T47D (cell line): Measurements from ENCODE around the gene NPM1.

Source experiments
- DNase-seq, 2 experiments: peaks; one replicate each; pipeline versions ENCODE4 v3.0.0 to v3.0.0-alpha.2; 2011 to 2012; ENCODE audit warnings: low read depth in 1 of 2, low spot score in 1 of 2
- JUND ChIP-seq: IDR thresholded peaks from 2 replicates; pipeline ENCODE4 v1.6.1; 2012; ENCODE audit warnings: low read depth
- in situ Hi-C: cut with HindIII; loops from 2 replicates; pipeline ENCODE4 v1.10.0; 2016; ENCODE audit warnings: low sequenced_read_pairs, low pct_unique_long_range_greater_than_20kb

Gene NPM1

GRCh38 chr5:171420431-171421241 is 33.0 kb downstream of the NPM1 start:
- no peak for DNase-seq
- in situ Hi-C loops = no loop called here

GRCh38 chr5:171421331-171422262 is 33.9 kb downstream of the NPM1 start:
- no peak for DNase-seq
- TF ChIP-seq JUND = no peak
- in situ Hi-C loops = no loop called here

More at GRCh38 chr5:171420431-171421241, 33.0 kb downstream of the NPM1 start:
- TF ChIP-seq JUND = no peak

- DNase-seq = no peak
- in situ Hi-C loops = no loop called here
- no peak for TF ChIP-seq JUND
These were observed 34.8 kb downstream of the NPM1 start for GRCh38 chr5:171422495-171422894.

- in situ Hi-C loops = no loop called here
- no peak for DNase-seq
- no peak for TF ChIP-seq JUND
These were observed 35.4 kb downstream of the NPM1 start for GRCh38 chr5:171422902-171423663.

- DNase-seq = no peak
- no peak for TF ChIP-seq JUND
- in situ Hi-C loops = no loop called here
These were observed 37.1 kb downstream of the NPM1 start for GRCh38 chr5:171424726-171425125.

- no peak for TF ChIP-seq JUND
- DNase-seq = no peak
- in situ Hi-C loops = no loop called here
These were observed 38.1 kb downstream of the NPM1 start for GRCh38 chr5:171425596-171426244.

GRCh38 chr5:171426266-171426665 is 38.6 kb downstream of the NPM1 start:
- in situ Hi-C loops = no loop called here
- DNase-seq = no peak
- no peak for TF ChIP-seq JUND

- TF ChIP-seq JUND = no peak
- in situ Hi-C loops = no loop called here
- DNase-seq = no peak
These were observed 39.0 kb downstream of the NPM1 start for GRCh38 chr5:171426680-171427079.

- DNase-seq = no peak
- in situ Hi-C loops = no loop called here
- no peak for TF ChIP-seq JUND
These were observed 39.9 kb downstream of the NPM1 start for GRCh38 chr5:171427318-171428167.

GRCh38 chr5:171428168-171428696 is 40.6 kb downstream of the NPM1 start:
- no peak for TF ChIP-seq JUND
- in situ Hi-C loops = no loop called here
- no peak for DNase-seq
